H1 (cell line): Measurements from ENCODE around the gene SELPLG. TPM values are rescaled to one million over a fixed set of nuclear protein-coding genes. Genes with fewer than 3 reads are reported as not detected.

Source experiments
- CTCF ChIA-PET: fragments of 300-600 bp; sonication (Branson Sonifier 250); formaldehyde crosslinking; loops from one replicate; lab custom pipeline; 2021; ENCODE audit not compliant: partially characterized antibody; lab: Charles Lee
- POLR2A ChIA-PET: fragments of 300-600 bp; sonication (Branson Sonifier 250); formaldehyde crosslinking; loops from one replicate; lab custom pipeline; 2021; ENCODE audit warnings: inconsistent platforms; ENCODE audit not compliant: partially characterized antibody; lab: Charles Lee
- DNase-seq, 2 experiments: peaks; one replicate each; pipeline versions ENCODE4 v3.0.0 to v3.0.0-alpha.2; 2010 to 2022; ENCODE audit warnings: low spot score in 2 of 2, low read depth in 1 of 2, mixed read lengths in 1 of 2
- FAIRE-seq: peaks from 2 replicates; lab custom pipeline; 2011; peaks lifted over from hg19 to GRCh38; lab: Jason Lieb, UNC
- H2AFZ ChIP-seq: 2 replicates; pipeline ENCODE4 v1.8.1; 2012; ENCODE audit warnings: low read length, inconsistent platforms
- H2AK5ac ChIP-seq: 2 replicates; pipeline ENCODE4 v1.6.1; 2013; ENCODE audit warnings: low read depth, low read length
- H2BK120ac ChIP-seq: replicated peaks from 2 replicates; pipeline ENCODE3; 2013; ENCODE audit warnings: low read depth, low read length, inconsistent platforms
- H2BK12ac ChIP-seq: 2 replicates; pipeline ENCODE4 v1.6.1; 2013; ENCODE audit warnings: low read depth, low read length
- H2BK15ac ChIP-seq: 2 replicates; pipeline ENCODE4 v1.6.1; 2013; ENCODE audit warnings: low read length
- H2BK20ac ChIP-seq: 2 replicates; pipeline ENCODE4 v1.6.1; 2013; ENCODE audit warnings: low read length
- H2BK5ac ChIP-seq: 2 replicates; pipeline ENCODE4 v1.6.1; 2013; ENCODE audit warnings: low read depth, low read length
- H3K14ac ChIP-seq: 2 replicates; pipeline ENCODE4 v1.6.1; 2013; ENCODE audit warnings: inconsistent platforms; ENCODE audit not compliant: insufficient read length
- H3K18ac ChIP-seq: 2 replicates; pipeline ENCODE4 v1.6.1; 2013; ENCODE audit warnings: low read length; ENCODE audit errors: extremely low read depth
- H3K23ac ChIP-seq: 2 replicates; pipeline ENCODE4 v1.6.1; 2013; ENCODE audit warnings: inconsistent platforms; ENCODE audit not compliant: insufficient read length
- H3K23me2 ChIP-seq: 2 replicates; pipeline ENCODE4 v1.6.1; 2013; ENCODE audit warnings: low read depth, low read length
- H3K27ac ChIP-seq: 2 replicates; pipeline ENCODE4 v1.6.1; 2011; ENCODE audit warnings: low read depth, low read length, inconsistent platforms
- H3K27me3 ChIP-seq, 4 experiments: replicated peaks in 1 of 4; 1 replicate in 1 of 4; 2 replicates in 3 of 4; pipeline versions ENCODE4 v1.6.1 to v1.8.1; 2011 to 2013; ENCODE audit warnings: low read length in 3 of 4, mild to moderate bottlenecking in 3 of 4, inconsistent platforms in 2 of 4, mixed read lengths in 2 of 4, moderate library complexity in 1 of 4; ENCODE audit not compliant: control insufficient read depth in 3 of 4, insufficient read depth in 3 of 4; ENCODE audit errors: extremely low read depth in 1 of 4
- H3K36me3 ChIP-seq, 4 experiments: 2 replicates each; pipeline versions ENCODE4 v1.6.1 to v1.8.1; 2011 to 2013; ENCODE audit warnings: mild to moderate bottlenecking in 4 of 4, low read length in 3 of 4, moderate library complexity in 2 of 4, control low read depth in 1 of 4, inconsistent platforms in 1 of 4; ENCODE audit not compliant: insufficient read depth in 4 of 4, control insufficient read depth in 2 of 4
- H3K4ac ChIP-seq: replicated peaks from 2 replicates; pipeline ENCODE3; 2013; ENCODE audit warnings: low read length, low read depth, mixed read lengths, inconsistent platforms; ENCODE audit not compliant: insufficient read length
- H3K4me1 ChIP-seq, 4 experiments: replicated peaks in 1 of 4; 1 replicate in 1 of 4; 2 replicates in 3 of 4; pipeline versions ENCODE4 v1.6.1 to v1.8.1; 2011 to 2013; ENCODE audit warnings: low read length in 3 of 4, inconsistent platforms in 2 of 4, mixed read lengths in 1 of 4; ENCODE audit not compliant: insufficient read depth in 4 of 4, control insufficient read depth in 3 of 4
- H3K4me2 ChIP-seq, 2 experiments: 2 replicates each; pipeline versions ENCODE4 v1.6.1 to v1.8.1; 2011 to 2013; ENCODE audit warnings: low read depth in 2 of 2, low read length in 2 of 2, control low read depth in 1 of 2, inconsistent platforms in 1 of 2, mild to moderate bottlenecking in 1 of 2; ENCODE audit not compliant: insufficient read depth in 1 of 2
- H3K4me3 ChIP-seq, 4 experiments: fragments of 200-600, 300-600 bp in 1 of 4; sonication (generic), shearing (Covaris generic), sonication (Bioruptor Twin) in 1 of 4; 2 replicates each; pipeline versions ENCODE4 v1.5.1 to v1.8.1; 2011 to 2016; ENCODE audit warnings: low read length in 4 of 4, low read depth in 3 of 4, control low read depth in 2 of 4, inconsistent platforms in 2 of 4, mild to moderate bottlenecking in 2 of 4, mixed read lengths in 1 of 4, moderate library complexity in 1 of 4; ENCODE audit not compliant: insufficient read depth in 2 of 4; ENCODE audit errors: extremely low read depth in 1 of 4
- H3K56ac ChIP-seq: replicated peaks from 2 replicates; pipeline ENCODE3; 2013; ENCODE audit warnings: low read depth, mild to moderate bottlenecking, mixed read lengths, low read length, inconsistent platforms; ENCODE audit not compliant: insufficient read length
- H3K79me1 ChIP-seq: 2 replicates; pipeline ENCODE4 v1.6.1; 2013; ENCODE audit warnings: low read depth, low read length, control low read depth
- H3K79me2 ChIP-seq, 2 experiments: 2 replicates each; pipeline versions ENCODE4 v1.6.1 to v1.8.1; 2012 to 2013; ENCODE audit warnings: low read length in 2 of 2, mild to moderate bottlenecking in 2 of 2, inconsistent platforms in 1 of 2; ENCODE audit not compliant: insufficient read depth in 2 of 2, control insufficient read depth in 1 of 2
- H3K9ac ChIP-seq, 4 experiments: replicated peaks in 1 of 4; 1 replicate in 1 of 4; 2 replicates in 3 of 4; pipeline versions ENCODE4 v1.6.1 to v1.8.1; 2011 to 2013; ENCODE audit warnings: low read depth in 3 of 4, low read length in 3 of 4, control low read depth in 2 of 4, mild to moderate bottlenecking in 2 of 4, moderate library complexity in 2 of 4, inconsistent platforms in 1 of 4; ENCODE audit errors: extremely low read depth in 1 of 4
- H3K9me3 ChIP-seq, 2 experiments: 2 replicates each; pipeline versions ENCODE4 v1.6.1 to v1.8.1; 2012 to 2013; ENCODE audit warnings: mild to moderate bottlenecking in 2 of 2, moderate library complexity in 2 of 2, control low read depth in 1 of 2, inconsistent platforms in 1 of 2, low read depth in 1 of 2, low read length in 1 of 2, mixed read lengths in 1 of 2; ENCODE audit not compliant: insufficient read depth in 2 of 2
- H4K20me1 ChIP-seq, 2 experiments: replicated peaks in 1 of 2; 2 replicates each; pipeline versions ENCODE3 to v1.8.1; 2011 to 2013; ENCODE audit warnings: inconsistent platforms in 2 of 2, low read length in 2 of 2, mild to moderate bottlenecking in 1 of 2; ENCODE audit not compliant: insufficient read depth in 2 of 2, control insufficient read depth in 1 of 2
- H4K5ac ChIP-seq: 2 replicates; pipeline ENCODE4 v1.6.1; 2013; ENCODE audit warnings: low read length, low read depth, mixed read lengths, inconsistent platforms; ENCODE audit not compliant: insufficient read length
- H4K8ac ChIP-seq: 2 replicates; pipeline ENCODE4 v1.8.0; 2013; ENCODE audit warnings: mild to moderate bottlenecking, moderate library complexity, low read length, inconsistent platforms; ENCODE audit not compliant: insufficient read depth; ENCODE audit errors: extremely low read depth
- H4K91ac ChIP-seq: replicated peaks from 2 replicates; pipeline ENCODE3; 2013; ENCODE audit warnings: low read length, mixed read lengths, inconsistent platforms; ENCODE audit not compliant: insufficient read length
- POLR2A ChIP-seq, 2 experiments: IDR thresholded peaks; 1 replicate in 1 of 2; 2 replicates in 1 of 2; pipeline ENCODE4 v1.6.1; 2011; ENCODE audit warnings: low read depth in 2 of 2, low read length in 2 of 2, mild to moderate bottlenecking in 2 of 2; ENCODE audit errors: control extremely low read depth in 1 of 2
- WGBS, 2 experiments: shearing (Covaris generic) in 1 of 2; methylation state at CpG; one replicate each; pipeline versions ENCODE4 v1.1.6 to v1.1.7; 2013 to 2015; ENCODE audit warnings: low lambda C conversion rate in 2 of 2, mixed read lengths in 2 of 2, inconsistent platforms in 1 of 2, low coverage in 1 of 2, missing lambda C conversion rate in 1 of 2; ENCODE audit not compliant: insufficient replicate concordance in 2 of 2, insufficient coverage in 1 of 2, insufficient read length in 1 of 2; ENCODE audit errors: extremely low coverage in 1 of 2, missing lambda C conversion rate in 1 of 2; 5-methylcytosine and 5-hydroxymethylcytosine counted together
- polyA plus RNA-seq, 7 experiments: library from polyadenylated mRNA; depleted of rRNA in 3 of 7; stranded (reverse) in 5 of 7; unstranded in 2 of 7; fragments of >200 nt in 5 of 7; fragments of 200-250 nt in 2 of 7; gene quantifications; 1 replicate in 5 of 7; 2 replicates in 1 of 7; 4 replicates in 1 of 7; pipeline versions ENCODE4 v1.2.1 to v1.2.3, GENCODE V29; 2011 to 2013; ENCODE audit warnings: missing spikeins in 2 of 7, mixed read lengths in 2 of 7
- total RNA-seq: library from RNA; stranded (reverse); fragmentation: NEBNext Ultra II Directional; extraction: Animal tissue kit (Norgen Biotek cat#: 25700); gene quantifications from 2 replicates; pipeline ENCODE4 v1.2.1, GENCODE V29; 2021

The SELPLG gene
- total and polyA plus RNA-seq, 2 of the 8 experiments (the other 6 are each of a cell fraction or from before 2014, with no cell fraction given), result 0.18 TPM; not detected in 1

- peaks cover 9% of the 10 kb centered on the region; the same call in 1 of the 2 replicates for H3K23me2 ChIP-seq
- CTCF ChIA-PET, result interaction anchor here (1.0 to 22.5 kb wide), 6 partner anchors 10 to 44 kb away, joined by 3 to 523 read pairs (median 7); partner anchors contain the start of genes ISCU and SART3
- 81% methylated on average over 4 of the region's 4 CpGs; no CpG with 5 or more reads in 1 of the 2 experiments for WGBS, 2 experiments
Measured at GRCh38 chr12:108603743-108604142, 30.0 kb downstream of the SELPLG start.

More at GRCh38 chr12:108603743-108604142, 30.0 kb downstream of the SELPLG start:
- H4K91ac ChIP-seq, result no peak overlapping the region
- no peak overlapping the region for H3K23ac ChIP-seq
- no peak overlapping the region for H3K4me3 ChIP-seq
- H3K18ac ChIP-seq, result no peak overlapping the region
- H2BK12ac ChIP-seq, result peak overlapping the region; percentile 68; the same call in 1 of the 2 replicates
- no peak overlapping the region for H2AFZ ChIP-seq
- POLR2A ChIA-PET, result interaction anchor here (0.6 to 1.4 kb wide), 5 partner anchors 8 to 37 kb away, joined by 3 to 8 read pairs (median 4); no protein-coding TSS in a partner anchor
- no peak overlapping the region for H3K9ac ChIP-seq
- no peaks in the 10 kb centered on the region for H3K36me3 ChIP-seq
- H3K4me1 ChIP-seq, result peaks cover 0 to 2% (median 0%) of the 10 kb centered on the region in 4 experiments; a peak in 2 of 7 replicates
- no peaks in the 10 kb centered on the region for H3K27me3 ChIP-seq
- H3K56ac ChIP-seq, result no peak overlapping the region
- no peak overlapping the region for H4K8ac ChIP-seq
- no peak overlapping the region for H3K14ac ChIP-seq
- H3K4me2 ChIP-seq, result no peak overlapping the region
- H3K79me1 ChIP-seq, result no peaks in the 10 kb centered on the region
- H3K4ac ChIP-seq, result no peak overlapping the region
- no peak overlapping the region for H2BK5ac ChIP-seq
- H4K5ac ChIP-seq, result no peak overlapping the region
- no peak for FAIRE-seq
- H3K9me3 ChIP-seq, result no peaks in the 10 kb centered on the region
- peak overlapping the region; percentile 40; the same call in 1 of the 2 replicates for H2BK15ac ChIP-seq
- DNase-seq, result no peak
- no peak overlapping the region for H3K27ac ChIP-seq
- H2BK20ac ChIP-seq, result no peak overlapping the region
- TF ChIP-seq POLR2A (IDR thresholded peaks at IDR 0.05; ENCODE audit: control extremely low read depth in 1 of 2, low read depth in 2 of 2, low read length in 2 of 2), result no peak
- TF ChIP-seq, all 59 proteins: peak for 0
- Histone ChIP-seq H2BK120ac (no peak overlapping the region), H4K20me1 (no peaks in the 10 kb centered on the region), H3K79me2 (no peaks in the 10 kb centered on the region), H2AK5ac (no peak overlapping the region)
